ENCODE measurements around the gene C1orf53.
A peak's percentile ranks its signal among the peaks of the same experiment; 100 is the strongest.

C1orf53 gene

GRCh38 chr1:197890936-197891335 lies 11.5 kb upstream of the C1orf53 start:
- Histone ChIP-seq H3K27me3 (ENCODE audit: insufficient read depth, low read depth, severe bottlenecking) (no peaks in the 10 kb centered on the region), H3K27ac (no peak overlapping the region), H3K9me3 (ENCODE audit: severe bottlenecking) (no peaks in the 10 kb centered on the region), H3K36me3 (no peaks in the 10 kb centered on the region), H3K4me3 (ENCODE audit: low read depth, low read length) (no peak overlapping the region)
- DNase-seq = no peak
- TF ChIP-seq CTCF (IDR thresholded peaks at IDR 0.05; ENCODE audit: low read depth, low read length) = no peak

- no peak overlapping the region for H3K4me3 ChIP-seq (ENCODE audit: low read depth, low read length)
- no peak overlapping the region for H3K27ac ChIP-seq
- no peak for TF ChIP-seq CTCF (IDR thresholded peaks at IDR 0.05; ENCODE audit: low read depth, low read length)
- no peaks in the 10 kb centered on the region for H3K9me3 ChIP-seq (ENCODE audit: severe bottlenecking)
- no peaks in the 10 kb centered on the region for H3K27me3 ChIP-seq (ENCODE audit: insufficient read depth, low read depth, severe bottlenecking)
- no peaks in the 10 kb centered on the region for H3K36me3 ChIP-seq
- no peak for DNase-seq
These were observed 9.7 kb upstream of the C1orf53 start for GRCh38 chr1:197892684-197893083.

- H3K9me3 ChIP-seq (ENCODE audit: severe bottlenecking) = no peaks in the 10 kb centered on the region
- H3K27ac ChIP-seq = no peak overlapping the region
- no peaks in the 10 kb centered on the region for H3K36me3 ChIP-seq
- DNase-seq = no peak
- no peak overlapping the region for H3K4me3 ChIP-seq (ENCODE audit: low read depth, low read length)
- no peak for TF ChIP-seq CTCF (IDR thresholded peaks at IDR 0.05; ENCODE audit: low read depth, low read length)
- no peaks in the 10 kb centered on the region for H3K27me3 ChIP-seq (ENCODE audit: insufficient read depth, low read depth, severe bottlenecking)
These were observed 6.1 kb upstream of the C1orf53 start for GRCh38 chr1:197896301-197896700.

GRCh38 chr1:197899037-197899436 lies 3.4 kb upstream of the C1orf53 start:
- H3K27me3 ChIP-seq (ENCODE audit: insufficient read depth, low read depth, severe bottlenecking) = no peaks in the 10 kb centered on the region
- no peak overlapping the region for H3K27ac ChIP-seq
- H3K36me3 ChIP-seq = no peaks in the 10 kb centered on the region; the same call in 1 of the 2 replicates
- TF ChIP-seq CTCF (IDR thresholded peaks at IDR 0.05; ENCODE audit: low read depth, low read length) = no peak
- no peaks in the 10 kb centered on the region for H3K9me3 ChIP-seq (ENCODE audit: severe bottlenecking)
- no peak overlapping the region for H3K4me3 ChIP-seq (ENCODE audit: low read depth, low read length)
- no peak for DNase-seq

GRCh38 chr1:197902131-197902453 lies 338 bp upstream of the C1orf53 start:
- no peaks in the 10 kb centered on the region for H3K9me3 ChIP-seq (ENCODE audit: severe bottlenecking)
- TF ChIP-seq CTCF (IDR thresholded peaks at IDR 0.05; ENCODE audit: low read depth, low read length) = no peak
- H3K36me3 ChIP-seq = no peaks in the 10 kb centered on the region; the same call in 1 of the 2 replicates
- peak overlapping the region; percentile 99 for H3K27ac ChIP-seq
- no peaks in the 10 kb centered on the region for H3K27me3 ChIP-seq (ENCODE audit: insufficient read depth, low read depth, severe bottlenecking)
- peak overlapping the region; percentile 76 for H3K4me3 ChIP-seq (ENCODE audit: low read depth, low read length)
- DNase-seq = no peak

- DNase-seq = no peak
- peak overlapping the region; percentile 76 for H3K4me3 ChIP-seq (ENCODE audit: low read depth, low read length)
- H3K27ac ChIP-seq = peak overlapping the region; percentile 99
- H3K36me3 ChIP-seq = no peaks in the 10 kb centered on the region; the same call in 1 of the 2 replicates
- H3K9me3 ChIP-seq (ENCODE audit: severe bottlenecking) = no peaks in the 10 kb centered on the region
- no peak for TF ChIP-seq CTCF (IDR thresholded peaks at IDR 0.05; ENCODE audit: low read depth, low read length)
- no peaks in the 10 kb centered on the region for H3K27me3 ChIP-seq (ENCODE audit: insufficient read depth, low read depth, severe bottlenecking)
These were observed 725 bp downstream of the C1orf53 start for GRCh38 chr1:197903196-197903514.
